Astrocyte of the cerebellum (primary cell): ENCODE data around the gene TRAPPC10.

Experiments used
- DNase-seq: peaks from one replicate; pipeline ENCODE4 v3.0.0-alpha.2; 2011; ENCODE audit warnings: low read depth
- H3K4me3 ChIP-seq: 2 replicates; pipeline ENCODE4 v1.5.1; 2011; ENCODE audit warnings: mild to moderate bottlenecking, low read depth, low read length, moderate library complexity
- in situ Hi-C: cut with HindIII; loops from 2 replicates; pipeline ENCODE4 v1.10.0; 2017; ENCODE audit warnings: low sequenced_read_pairs
- TF ChIP-seq, protein P1 (sequence below): IDR thresholded peaks from 2 replicates; pipeline ENCODE4 v1.5.1; 2012; ENCODE audit warnings: low read length, low read depth, moderate library complexity, mild to moderate bottlenecking; ENCODE audit errors: missing control alignments

Gene TRAPPC10

DNA sequence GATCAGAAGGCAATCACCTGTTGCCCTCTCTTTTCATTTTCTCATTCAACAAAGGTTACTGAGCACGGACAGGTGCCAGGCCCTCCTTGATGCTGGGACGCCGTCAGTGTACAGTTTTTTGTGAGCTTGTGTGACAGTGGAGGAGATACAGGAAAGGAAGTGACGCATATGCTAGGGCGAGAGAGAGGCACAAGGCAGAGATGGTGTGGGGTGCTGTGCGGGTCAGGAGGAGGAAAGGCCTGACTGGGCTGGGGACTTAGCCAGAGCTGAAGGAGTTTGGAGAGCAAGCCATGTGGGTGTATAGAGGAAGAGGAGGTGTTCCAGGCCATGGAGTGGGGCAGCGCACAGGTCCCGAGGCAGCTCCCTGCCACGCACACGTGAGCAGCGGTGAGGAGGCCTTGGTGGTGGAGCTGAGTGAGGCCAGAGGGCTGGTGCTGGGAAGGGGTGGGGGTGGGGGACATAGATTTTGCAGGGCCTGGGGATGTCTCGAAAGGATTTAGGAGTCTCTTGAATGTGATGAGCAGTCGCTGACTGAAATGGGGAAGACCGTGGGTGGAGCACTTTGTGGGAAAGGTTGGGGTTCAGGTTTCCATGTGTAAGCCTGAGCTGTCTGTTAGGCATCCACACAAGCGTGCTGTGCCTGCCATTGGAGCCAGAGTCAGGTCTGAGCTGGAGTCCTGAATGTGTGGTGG lies 46.0 kb downstream of the TRAPPC10 start:
- in situ Hi-C loops = no loop called here
- H3K4me3 ChIP-seq = no peak overlapping the region
- TF ChIP-seq, protein P1, sequence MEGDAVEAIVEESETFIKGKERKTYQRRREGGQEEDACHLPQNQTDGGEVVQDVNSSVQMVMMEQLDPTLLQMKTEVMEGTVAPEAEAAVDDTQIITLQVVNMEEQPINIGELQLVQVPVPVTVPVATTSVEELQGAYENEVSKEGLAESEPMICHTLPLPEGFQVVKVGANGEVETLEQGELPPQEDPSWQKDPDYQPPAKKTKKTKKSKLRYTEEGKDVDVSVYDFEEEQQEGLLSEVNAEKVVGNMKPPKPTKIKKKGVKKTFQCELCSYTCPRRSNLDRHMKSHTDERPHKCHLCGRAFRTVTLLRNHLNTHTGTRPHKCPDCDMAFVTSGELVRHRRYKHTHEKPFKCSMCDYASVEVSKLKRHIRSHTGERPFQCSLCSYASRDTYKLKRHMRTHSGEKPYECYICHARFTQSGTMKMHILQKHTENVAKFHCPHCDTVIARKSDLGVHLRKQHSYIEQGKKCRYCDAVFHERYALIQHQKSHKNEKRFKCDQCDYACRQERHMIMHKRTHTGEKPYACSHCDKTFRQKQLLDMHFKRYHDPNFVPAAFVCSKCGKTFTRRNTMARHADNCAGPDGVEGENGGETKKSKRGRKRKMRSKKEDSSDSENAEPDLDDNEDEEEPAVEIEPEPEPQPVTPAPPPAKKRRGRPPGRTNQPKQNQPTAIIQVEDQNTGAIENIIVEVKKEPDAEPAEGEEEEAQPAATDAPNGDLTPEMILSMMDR = no peak
- no peak for DNase-seq

DNA sequence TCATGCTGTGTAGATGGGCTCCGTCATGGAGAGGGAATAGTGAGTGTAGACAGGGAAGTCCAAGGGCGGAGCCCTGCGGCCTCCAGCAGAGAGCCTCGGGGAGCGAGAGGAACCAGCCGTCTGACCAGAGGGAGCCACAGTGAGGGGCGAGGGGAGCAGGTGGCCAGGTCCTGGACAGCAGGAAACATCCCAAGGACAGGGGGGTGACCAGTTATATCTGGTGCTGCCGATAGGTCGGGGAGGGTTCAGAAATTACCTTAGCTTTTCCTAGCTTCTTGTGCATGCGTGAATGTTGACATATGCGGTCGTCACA lies 46.5 kb downstream of the TRAPPC10 start:
- in situ Hi-C loops = no loop called here
- TF ChIP-seq, protein P1 = no peak

DNA sequence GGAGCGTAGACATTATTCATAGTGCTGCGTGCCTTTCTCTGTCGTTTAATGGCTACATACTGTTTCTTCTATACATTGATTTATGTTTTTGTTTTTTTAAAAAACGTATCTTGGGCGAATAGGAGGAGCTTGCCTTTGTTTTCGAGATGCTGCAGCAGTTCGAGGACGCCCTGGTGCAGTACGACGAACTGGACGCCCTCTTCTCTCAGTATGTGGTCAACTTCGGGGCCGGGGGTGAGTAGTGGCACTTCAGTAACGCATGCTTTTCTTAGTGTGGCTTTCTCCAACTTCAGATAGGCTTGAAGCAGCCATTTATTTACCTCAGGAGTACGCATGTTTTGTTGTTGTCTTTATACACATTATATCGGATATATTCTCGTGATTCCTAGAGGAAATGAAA lies 46.9 kb downstream of the TRAPPC10 start:
- in situ Hi-C loops = no loop called here

More for the DNA sequence above, 46.5 kb downstream of the TRAPPC10 start:
- no peak overlapping the region for H3K4me3 ChIP-seq
- no peak for DNase-seq

GRCh38 chr21:44059710-44060109 lies 47.6 kb downstream of the TRAPPC10 start:
- no peak for DNase-seq
- in situ Hi-C loops = no loop called here

More for the DNA sequence above, 46.9 kb downstream of the TRAPPC10 start:
- DNase-seq = no peak
- TF ChIP-seq, protein P1 = no peak
- H3K4me3 ChIP-seq = no peak overlapping the region

GRCh38 chr21:44062380-44062779 lies 50.3 kb downstream of the TRAPPC10 start:
- no peak for DNase-seq
- TF ChIP-seq, protein P1 = no peak
- in situ Hi-C loops = no loop called here
- H3K4me3 ChIP-seq = no peak overlapping the region

More at GRCh38 chr21:44059710-44060109, 47.6 kb downstream of the TRAPPC10 start:
- no peak overlapping the region for H3K4me3 ChIP-seq
- TF ChIP-seq, protein P1 = no peak

GRCh38 chr21:44063151-44063912 lies 51.2 kb downstream of the TRAPPC10 start:
- DNase-seq = no peak
- H3K4me3 ChIP-seq = no peak overlapping the region
- TF ChIP-seq, protein P1 = no peak
- in situ Hi-C loops = no loop called here
